Measurements from ENCODE around the gene CAV1.

CAV1 gene

GRCh38 chr7:116571552-116571951 is 46.7 kb downstream of the CAV1 start:
- Histone ChIP-seq H3K9me3 (ENCODE audit: control insufficient read depth, insufficient read depth, low read length) (no peaks in the 10 kb centered on the region), H3K4me3 (ENCODE audit: low read length) (no peak overlapping the region), H3K27me3 (ENCODE audit: control insufficient read depth, insufficient read depth, low read length) (no peaks in the 10 kb centered on the region), H3K27ac (ENCODE audit: low read length) (no peak overlapping the region), H3K4me1 (ENCODE audit: control insufficient read depth, insufficient read depth, low read length) (no peaks in the 10 kb centered on the region; the same call in 1 of the 2 replicates), H3K36me3 (ENCODE audit: control insufficient read depth, insufficient read depth, low read length) (no peaks in the 10 kb centered on the region)
- WGBS (ENCODE audit: insufficient coverage, insufficient read length) = no CpG with 5 or more reads among the region's 2 CpGs
- DNase-seq (ENCODE audit: low read depth, low spot score) = no peak

- WGBS (ENCODE audit: insufficient coverage, insufficient read length) = no CpG with 5 or more reads among the region's 3 CpGs
- Histone ChIP-seq H3K9me3 (ENCODE audit: control insufficient read depth, insufficient read depth, low read length) (no peaks in the 10 kb centered on the region), H3K27ac (ENCODE audit: low read length) (no peak overlapping the region), H3K27me3 (ENCODE audit: control insufficient read depth, insufficient read depth, low read length) (no peaks in the 10 kb centered on the region), H3K4me1 (ENCODE audit: control insufficient read depth, insufficient read depth, low read length) (no peaks in the 10 kb centered on the region; the same call in 1 of the 2 replicates), H3K36me3 (ENCODE audit: control insufficient read depth, insufficient read depth, low read length) (no peaks in the 10 kb centered on the region), H3K4me3 (ENCODE audit: low read length) (no peak overlapping the region)
- DNase-seq (ENCODE audit: low read depth, low spot score) = no peak
Observed at GRCh38 chr7:116572036-116572435, 47.2 kb downstream of the CAV1 start.

- H3K27ac ChIP-seq (ENCODE audit: low read length) = no peak overlapping the region
- no peaks in the 10 kb centered on the region for H3K9me3 ChIP-seq (ENCODE audit: control insufficient read depth, insufficient read depth, low read length)
- no peaks in the 10 kb centered on the region for H3K27me3 ChIP-seq (ENCODE audit: control insufficient read depth, insufficient read depth, low read length)
- H3K36me3 ChIP-seq (ENCODE audit: control insufficient read depth, insufficient read depth, low read length) = no peaks in the 10 kb centered on the region
- no peak overlapping the region for H3K4me3 ChIP-seq (ENCODE audit: low read length)
- no peak for DNase-seq (ENCODE audit: low read depth, low spot score)
- H3K4me1 ChIP-seq (ENCODE audit: control insufficient read depth, insufficient read depth, low read length) = no peaks in the 10 kb centered on the region; the same call in 1 of the 2 replicates
Observed at GRCh38 chr7:116573541-116573940, 48.7 kb downstream of the CAV1 start.

- Histone ChIP-seq H3K36me3 (ENCODE audit: control insufficient read depth, insufficient read depth, low read length) (no peaks in the 10 kb centered on the region), H3K27me3 (ENCODE audit: control insufficient read depth, insufficient read depth, low read length) (no peaks in the 10 kb centered on the region), H3K4me1 (ENCODE audit: control insufficient read depth, insufficient read depth, low read length) (no peaks in the 10 kb centered on the region; the same call in 1 of the 2 replicates), H3K4me3 (ENCODE audit: low read length) (no peak overlapping the region), H3K27ac (ENCODE audit: low read length) (no peak overlapping the region), H3K9me3 (ENCODE audit: control insufficient read depth, insufficient read depth, low read length) (no peaks in the 10 kb centered on the region)
- WGBS (ENCODE audit: insufficient coverage, insufficient read length) = no CpG with 5 or more reads among the region's 2 CpGs
- no peak for DNase-seq (ENCODE audit: low read depth, low spot score)
Observed at GRCh38 chr7:116574025-116574822, 49.4 kb downstream of the CAV1 start.

GRCh38 chr7:116575853-116576252 is 51.0 kb downstream of the CAV1 start:
- H3K9me3 ChIP-seq (ENCODE audit: control insufficient read depth, insufficient read depth, low read length) = no peaks in the 10 kb centered on the region
- no peak for DNase-seq (ENCODE audit: low read depth, low spot score)
- no peak overlapping the region for H3K27ac ChIP-seq (ENCODE audit: low read length)
- WGBS (ENCODE audit: insufficient coverage, insufficient read length) = no CpG with 5 or more reads among the region's 1 CpG
- H3K4me1 ChIP-seq (ENCODE audit: control insufficient read depth, insufficient read depth, low read length) = no peaks in the 10 kb centered on the region
- H3K4me3 ChIP-seq (ENCODE audit: low read length) = no peak overlapping the region
- no peaks in the 10 kb centered on the region for H3K36me3 ChIP-seq (ENCODE audit: control insufficient read depth, insufficient read depth, low read length)
- no peaks in the 10 kb centered on the region for H3K27me3 ChIP-seq (ENCODE audit: control insufficient read depth, insufficient read depth, low read length)

GRCh38 chr7:116576350-116577319 is 51.8 kb downstream of the CAV1 start:
- Histone ChIP-seq H3K4me1 (ENCODE audit: control insufficient read depth, insufficient read depth, low read length) (no peaks in the 10 kb centered on the region), H3K27ac (ENCODE audit: low read length) (no peak overlapping the region), H3K4me3 (ENCODE audit: low read length) (no peak overlapping the region), H3K27me3 (ENCODE audit: control insufficient read depth, insufficient read depth, low read length) (no peaks in the 10 kb centered on the region), H3K36me3 (ENCODE audit: control insufficient read depth, insufficient read depth, low read length) (no peaks in the 10 kb centered on the region), H3K9me3 (ENCODE audit: control insufficient read depth, insufficient read depth, low read length) (no peaks in the 10 kb centered on the region)
- no peak for DNase-seq (ENCODE audit: low read depth, low spot score)
- no CpG with 5 or more reads among the region's 7 CpGs for WGBS (ENCODE audit: insufficient coverage, insufficient read length)

GRCh38 chr7:116577320-116577871 is 52.6 kb downstream of the CAV1 start:
- no peak for DNase-seq (ENCODE audit: low read depth, low spot score)
- Histone ChIP-seq H3K4me3 (ENCODE audit: low read length) (no peak overlapping the region), H3K27ac (ENCODE audit: low read length) (no peak overlapping the region), H3K4me1 (ENCODE audit: control insufficient read depth, insufficient read depth, low read length) (no peaks in the 10 kb centered on the region), H3K9me3 (ENCODE audit: control insufficient read depth, insufficient read depth, low read length) (no peaks in the 10 kb centered on the region), H3K36me3 (ENCODE audit: control insufficient read depth, insufficient read depth, low read length) (no peaks in the 10 kb centered on the region), H3K27me3 (ENCODE audit: control insufficient read depth, insufficient read depth, low read length) (no peaks in the 10 kb centered on the region)
- no CpG with 5 or more reads among the region's 6 CpGs for WGBS (ENCODE audit: insufficient coverage, insufficient read length)

GRCh38 chr7:116578526-116578925 is 53.7 kb downstream of the CAV1 start:
- no peaks in the 10 kb centered on the region for H3K27me3 ChIP-seq (ENCODE audit: control insufficient read depth, insufficient read depth, low read length)
- no peaks in the 10 kb centered on the region for H3K36me3 ChIP-seq (ENCODE audit: control insufficient read depth, insufficient read depth, low read length)
- no peak overlapping the region for H3K27ac ChIP-seq (ENCODE audit: low read length)
- H3K4me1 ChIP-seq (ENCODE audit: control insufficient read depth, insufficient read depth, low read length) = no peaks in the 10 kb centered on the region
- no CpG with 5 or more reads among the region's 3 CpGs for WGBS (ENCODE audit: insufficient coverage, insufficient read length)
- DNase-seq (ENCODE audit: low read depth, low spot score) = no peak
- no peak overlapping the region for H3K4me3 ChIP-seq (ENCODE audit: low read length)
- no peaks in the 10 kb centered on the region for H3K9me3 ChIP-seq (ENCODE audit: control insufficient read depth, insufficient read depth, low read length)

- Histone ChIP-seq H3K27me3 (ENCODE audit: control insufficient read depth, insufficient read depth, low read length) (no peaks in the 10 kb centered on the region), H3K9me3 (ENCODE audit: control insufficient read depth, insufficient read depth, low read length) (no peaks in the 10 kb centered on the region), H3K36me3 (ENCODE audit: control insufficient read depth, insufficient read depth, low read length) (no peaks in the 10 kb centered on the region), H3K4me1 (ENCODE audit: control insufficient read depth, insufficient read depth, low read length) (no peaks in the 10 kb centered on the region), H3K4me3 (ENCODE audit: low read length) (no peak overlapping the region), H3K27ac (ENCODE audit: low read length) (no peak overlapping the region)
- WGBS (ENCODE audit: insufficient coverage, insufficient read length) = no CpG with 5 or more reads among the region's 1 CpG
- DNase-seq (ENCODE audit: low read depth, low spot score) = no peak
Observed at GRCh38 chr7:116579322-116579721, 54.5 kb downstream of the CAV1 start.

- no peaks in the 10 kb centered on the region for H3K36me3 ChIP-seq (ENCODE audit: control insufficient read depth, insufficient read depth, low read length)
- no peaks in the 10 kb centered on the region for H3K9me3 ChIP-seq (ENCODE audit: control insufficient read depth, insufficient read depth, low read length)
- no peak overlapping the region for H3K27ac ChIP-seq (ENCODE audit: low read length)
- H3K27me3 ChIP-seq (ENCODE audit: control insufficient read depth, insufficient read depth, low read length) = no peaks in the 10 kb centered on the region
- no peak for DNase-seq (ENCODE audit: low read depth, low spot score)
- no CpG with 5 or more reads among the region's 2 CpGs for WGBS (ENCODE audit: insufficient coverage, insufficient read length)
- no peaks in the 10 kb centered on the region for H3K4me1 ChIP-seq (ENCODE audit: control insufficient read depth, insufficient read depth, low read length)
- H3K4me3 ChIP-seq (ENCODE audit: low read length) = no peak overlapping the region
Observed at GRCh38 chr7:116579835-116580234, 55.0 kb downstream of the CAV1 start.

Data from iPS DF 6.9 (cell line).